GM12878 (cell line): ENCODE results near the gene NR6A1. TPM values are rescaled to one million over a fixed set of nuclear protein-coding genes. Genes with fewer than 3 reads are reported as not detected.
A peak's percentile ranks its signal among the peaks of the same experiment; 100 is the strongest.

Experiments
- ATAC-seq: fragments of 200-7000 bp; cut with Tn5 transposase; 3 replicates; pipeline ENCODE4 v1.9.1; 2020; ENCODE audit warnings: mild to moderate bottlenecking, moderate library complexity
- BruUV-seq: library from RNA; stranded (reverse); fragments of 400-500 nt; replicated peaks from 2 replicates; lab custom pipeline; 2021; lab: Mats Ljungman, UMichigan
- CTCF ChIA-PET: fragments of 300-600 bp; sonication (Branson Sonifier 250); formaldehyde crosslinking; extraction: SDS; loops from one replicate; lab custom pipeline; 2021; ENCODE audit warnings: inconsistent platforms; lab: Yijun Ruan, JAX
- POLR2A ChIA-PET: fragments of 350-600 bp; formaldehyde crosslinking; extraction: SDS; loops from one replicate; lab custom pipeline; 2021; ENCODE audit warnings: inconsistent platforms; lab: Charles Lee
- RAD21 ChIA-PET: fragments of 300-600 bp; sonication (Branson Sonifier 250); formaldehyde crosslinking; loops from one replicate; lab custom pipeline; 2023; ENCODE audit warnings: antibody characterized with exemption; ENCODE audit not compliant: unreplicated experiment; lab: Charles Lee
- SMC1A ChIA-PET: fragments of 300-600 bp; sonication (Branson Sonifier 250); formaldehyde crosslinking; loops from one replicate; lab custom pipeline; 2023; ENCODE audit not compliant: unreplicated experiment, uncharacterized antibody; lab: Charles Lee
- DNase-seq: peaks from one replicate; pipeline ENCODE4 v3.0.0-alpha.2; 2011; ENCODE audit warnings: low read depth, low spot score
- FAIRE-seq: peaks from 3 replicates; lab custom pipeline; 2011; peaks lifted over from hg19 to GRCh38; lab: Jason Lieb, UNC
- H2AFZ ChIP-seq: 2 replicates; pipeline ENCODE4 v1.6.0; 2011; ENCODE audit warnings: low read depth, low read length, control low read depth; ENCODE audit not compliant: control insufficient read depth
- H3K27ac ChIP-seq: 2 replicates; pipeline ENCODE4 v1.5.1; 2011; ENCODE audit warnings: control low read depth; ENCODE audit not compliant: control insufficient read depth, insufficient read depth
- H3K27me3 ChIP-seq, 2 experiments: replicated peaks in 1 of 2; 2 replicates each; pipeline versions ENCODE4 v1.6.0 to v1.6.1; 2011; ENCODE audit warnings: low read length in 1 of 2; ENCODE audit not compliant: control insufficient read depth in 2 of 2, insufficient read depth in 2 of 2
- H3K36me3 ChIP-seq, 2 experiments: 2 replicates each; pipeline ENCODE4 v1.5.1; 2011; ENCODE audit warnings: low read length in 1 of 2; ENCODE audit not compliant: control insufficient read depth in 2 of 2, insufficient read depth in 2 of 2
- H3K4me1 ChIP-seq: 2 replicates; pipeline ENCODE4 v1.6.1; 2011; ENCODE audit warnings: mild to moderate bottlenecking, low read length, moderate library complexity, mixed read lengths; ENCODE audit not compliant: control insufficient read depth, insufficient read depth
- H3K4me2 ChIP-seq: 2 replicates; pipeline ENCODE4 v1.6.0; 2011; ENCODE audit warnings: control low read depth; ENCODE audit not compliant: control insufficient read depth, insufficient read depth
- H3K4me3 ChIP-seq: fragments of 200-600 bp; sonication (generic); 2 replicates; pipeline ENCODE4 v1.5.1; 2016
- H3K79me2 ChIP-seq: 2 replicates; pipeline ENCODE4 v1.6.0; 2011; ENCODE audit warnings: low read length; ENCODE audit not compliant: control insufficient read depth, insufficient read depth
- H3K9ac ChIP-seq: 2 replicates; pipeline ENCODE4 v1.8.0; 2011; ENCODE audit warnings: low read length, control low read depth, mixed read lengths; ENCODE audit not compliant: control insufficient read depth, insufficient read depth
- H3K9me3 ChIP-seq: replicated peaks from 3 replicates; pipeline ENCODE4 v1.5.1; 2011; ENCODE audit warnings: mild to moderate bottlenecking, low read length; ENCODE audit not compliant: control insufficient read depth, insufficient read depth
- H4K20me1 ChIP-seq: 2 replicates; pipeline ENCODE4 v1.6.0; 2011; ENCODE audit not compliant: control insufficient read depth, insufficient read depth
- ASH2L ChIP-seq: fragments of 300-600, 200-600 bp; sonication (generic); IDR thresholded peaks from 2 replicates; pipeline ENCODE4 v1.6.1; 2017; ENCODE audit warnings: low read depth, mild to moderate bottlenecking, borderline replicate concordance
- CREM ChIP-seq: IDR thresholded peaks from 2 replicates; pipeline ENCODE4 v1.6.1; 2014; ENCODE audit warnings: antibody characterized with exemption, low read depth
- CUX1 ChIP-seq: IDR thresholded peaks from 2 replicates; pipeline ENCODE4 v1.6.1; 2012; ENCODE audit warnings: improper control_type of control experiment, low read depth, low read length; ENCODE audit not compliant: insufficient replicate concordance
- SIX5 ChIP-seq: IDR thresholded peaks from 2 replicates; pipeline ENCODE4 v1.6.1; 2011; ENCODE audit warnings: mild to moderate bottlenecking, low read depth, low read length, moderate library complexity; ENCODE audit not compliant: severe bottlenecking
- SMAD5 ChIP-seq: IDR thresholded peaks from 2 replicates; pipeline ENCODE4 v1.6.1; 2016; ENCODE audit warnings: antibody characterized with exemption, low read depth
- SREBF2 ChIP-seq: IDR thresholded peaks from 2 replicates; pipeline ENCODE4 v1.6.1; 2012; ENCODE audit warnings: mild to moderate bottlenecking, low read length
- SUZ12 ChIP-seq: fragments of 200-600 bp; sonication (generic); IDR thresholded peaks from one replicate; pipeline ENCODE4 v1.6.1; 2018; ENCODE audit warnings: antibody characterized with exemption, mild to moderate bottlenecking; ENCODE audit not compliant: unreplicated experiment
- WGBS: methylation state at CpG from one replicate; pipeline ENCODE4 v1.1.6; 2016; ENCODE audit warnings: low lambda C conversion rate; ENCODE audit not compliant: insufficient replicate concordance, insufficient coverage; ENCODE audit errors: missing lambda C conversion rate; 5-methylcytosine and 5-hydroxymethylcytosine counted together
- in situ Hi-C: fragments of 300-500 bp; cut with MboI; formaldehyde crosslinking; loops from 9 replicates; pipeline ENCODE4 v1.14.3; 2018; ENCODE audit warnings: mixed read lengths
- intact Hi-C: fragments of 100-400 bp; cut with micrococcal nuclease; formaldehyde crosslinking; loops from one replicate; pipeline ENCODE4 v1.14.2; 2022; ENCODE audit not compliant: unreplicated experiment
- polyA plus RNA-seq, 11 experiments: library from polyadenylated mRNA; depleted of rRNA in 4 of 11; unstranded in 6 of 11; stranded (reverse) in 5 of 11; fragments of >200 nt; fragmentation: Nextera tagmentation in 4 of 11; fragmentation: Illumina TruSeq in 1 of 11; extraction: Ambion mirVana in 4 of 11; extraction: Trizol in 1 of 11; gene quantifications; 1 replicate in 1 of 11; 2 replicates in 10 of 11; pipeline versions ENCODE4 v1.2.1 to v1.2.3, GENCODE V29; 2011 to 2016; ENCODE audit warnings: inconsistent platforms in 2 of 11, missing spikeins in 2 of 11, low read depth in 1 of 11
- total RNA-seq, 4 experiments: library from RNA; depleted of rRNA in 3 of 4; stranded (reverse); fragments of >200 nt in 3 of 4; fragmentation: Illumina TruSeq in 1 of 4; extraction: Trizol in 1 of 4; gene quantifications; 2 replicates each; pipeline versions ENCODE4 v1.2.1 to v1.2.3, GENCODE V29; 2013 to 2021
- TF ChIP-seq, protein P1 (sequence below): fragments of 450-650 bp; conservative IDR thresholded peaks from 2 replicates; pipeline ENCODE4 v1.6.1; 2017; ENCODE audit warnings: mild to moderate bottlenecking, moderate library complexity

Gene NR6A1
- total and polyA plus RNA-seq, 10 of the 15 experiments (the other 5 are each of a cell fraction or from before 2014, with no cell fraction given) = 1.2 to 9.2 (median 4.6) TPM

- TF ChIP-seq CREM = no peak
- no peak for TF ChIP-seq SREBF2
- no peak for TF ChIP-seq SIX5
- no peak for TF ChIP-seq ASH2L
- no peak for TF ChIP-seq SMAD5
- TF ChIP-seq CUX1 = no peak
Measured at GRCh38 chr9:124504530-124505005, 266.5 kb downstream of the NR6A1 start (continued).

GRCh38 chr9:124503713-124504529 is 267.2 kb downstream of the NR6A1 start:
- CTCF ChIA-PET = no interaction called here
- Histone ChIP-seq H3K36me3 (no peaks in the 10 kb centered on the region), H3K9me3 (no peaks in the 10 kb centered on the region), H3K79me2 (no peaks in the 10 kb centered on the region), H2AFZ (no peak overlapping the region), H3K4me2 (peak overlapping the region; percentile 25; the same call in 1 of the 2 replicates), H3K4me3 (no peak overlapping the region), H3K27ac (no peak overlapping the region), H4K20me1 (no peaks in the 10 kb centered on the region), H3K4me1 (peaks cover 9% of the 10 kb centered on the region; the same call in 1 of the 2 replicates)
- POLR2A ChIA-PET = no interaction called here
- RAD21 ChIA-PET = no interaction called here
- DNase-seq = no peak
- WGBS = 32% methylated on average over 49 of the region's 76 CpGs
- FAIRE-seq = no peak
- intact Hi-C loops (no loop called here), in situ Hi-C loops (no loop called here)
- ATAC-seq = no peak
- no TSS peak for BruUV-seq
- TF ChIP-seq, protein P1, sequence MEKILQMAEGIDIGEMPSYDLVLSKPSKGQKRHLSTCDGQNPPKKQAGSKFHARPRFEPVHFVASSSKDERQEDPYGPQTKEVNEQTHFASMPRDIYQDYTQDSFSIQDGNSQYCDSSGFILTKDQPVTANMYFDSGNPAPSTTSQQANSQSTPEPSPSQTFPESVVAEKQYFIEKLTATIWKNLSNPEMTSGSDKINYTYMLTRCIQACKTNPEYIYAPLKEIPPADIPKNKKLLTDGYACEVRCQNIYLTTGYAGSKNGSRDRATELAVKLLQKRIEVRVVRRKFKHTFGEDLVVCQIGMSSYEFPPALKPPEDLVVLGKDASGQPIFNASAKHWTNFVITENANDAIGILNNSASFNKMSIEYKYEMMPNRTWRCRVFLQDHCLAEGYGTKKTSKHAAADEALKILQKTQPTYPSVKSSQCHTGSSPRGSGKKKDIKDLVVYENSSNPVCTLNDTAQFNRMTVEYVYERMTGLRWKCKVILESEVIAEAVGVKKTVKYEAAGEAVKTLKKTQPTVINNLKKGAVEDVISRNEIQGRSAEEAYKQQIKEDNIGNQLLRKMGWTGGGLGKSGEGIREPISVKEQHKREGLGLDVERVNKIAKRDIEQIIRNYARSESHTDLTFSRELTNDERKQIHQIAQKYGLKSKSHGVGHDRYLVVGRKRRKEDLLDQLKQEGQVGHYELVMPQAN = no peak
- peak; percentile 99 for TF ChIP-seq SUZ12
- TF ChIP-seq, all 136 proteins: peak for 1
- peaks cover 9 to 10% of the 10 kb centered on the region in 2 experiments; a peak in 3 of 4 replicates for H3K27me3 ChIP-seq
- H3K9ac ChIP-seq = no peak overlapping the region
- SMC1A ChIA-PET = no interaction called here
